GM21717 (cell line): ENCODE measurements around the gene GTF2H3.

Experiments
- ATAC-seq: cut with Tn5 transposase; IDR thresholded peaks from one replicate; pipeline ENCODE4 v1.9.1; 2021; ENCODE audit warnings: mild to moderate bottlenecking, moderate library complexity; ENCODE audit not compliant: unreplicated experiment

The GTF2H3 gene

DNA sequence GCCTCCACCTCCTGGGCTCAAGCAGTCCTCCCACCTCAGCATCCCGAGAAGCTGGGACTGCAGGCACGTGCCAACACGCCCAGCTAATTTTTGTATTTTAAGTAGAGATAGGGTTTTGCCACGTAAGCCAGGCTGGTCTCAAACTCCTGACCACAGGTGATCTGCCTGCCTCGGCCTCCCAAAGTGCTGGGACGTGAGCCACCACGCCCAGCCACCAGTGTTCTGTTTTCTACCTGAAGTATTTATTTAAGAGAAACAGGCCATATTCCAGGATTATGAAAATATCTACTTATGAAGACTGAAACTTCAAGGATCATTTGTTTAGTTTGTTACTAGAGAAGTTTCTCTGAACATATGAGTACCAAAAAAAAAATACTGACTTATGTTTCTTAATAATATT, 10.3 kb downstream of the GTF2H3 start:
- ATAC-seq = no peak

- ATAC-seq = no peak
Observed at GRCh38 chr12:123645380-123645779, 11.8 kb downstream of the GTF2H3 start.

- ATAC-seq = no peak
Observed at GRCh38 chr12:123645878-123646277, 12.2 kb downstream of the GTF2H3 start.

DNA sequence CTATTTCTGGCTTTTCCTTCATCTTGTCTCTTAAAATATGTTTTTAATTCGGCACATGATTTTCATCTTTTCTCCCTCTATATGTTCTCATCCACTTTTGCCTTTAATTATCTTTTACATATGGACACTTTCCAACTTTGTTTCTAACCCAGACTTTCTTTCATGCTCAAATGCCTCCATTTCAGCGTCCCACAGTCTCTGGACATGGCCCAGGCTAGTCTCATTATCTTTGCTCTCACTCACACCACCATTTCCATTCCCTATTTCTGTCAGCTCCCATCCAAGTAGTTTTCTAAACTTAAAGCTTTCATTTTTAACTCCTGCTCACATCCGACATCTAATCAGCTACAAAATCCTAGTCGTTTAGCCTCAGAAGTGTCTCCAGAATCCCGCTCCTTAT, 14.8 kb downstream of the GTF2H3 start:
- no peak for ATAC-seq

DNA sequence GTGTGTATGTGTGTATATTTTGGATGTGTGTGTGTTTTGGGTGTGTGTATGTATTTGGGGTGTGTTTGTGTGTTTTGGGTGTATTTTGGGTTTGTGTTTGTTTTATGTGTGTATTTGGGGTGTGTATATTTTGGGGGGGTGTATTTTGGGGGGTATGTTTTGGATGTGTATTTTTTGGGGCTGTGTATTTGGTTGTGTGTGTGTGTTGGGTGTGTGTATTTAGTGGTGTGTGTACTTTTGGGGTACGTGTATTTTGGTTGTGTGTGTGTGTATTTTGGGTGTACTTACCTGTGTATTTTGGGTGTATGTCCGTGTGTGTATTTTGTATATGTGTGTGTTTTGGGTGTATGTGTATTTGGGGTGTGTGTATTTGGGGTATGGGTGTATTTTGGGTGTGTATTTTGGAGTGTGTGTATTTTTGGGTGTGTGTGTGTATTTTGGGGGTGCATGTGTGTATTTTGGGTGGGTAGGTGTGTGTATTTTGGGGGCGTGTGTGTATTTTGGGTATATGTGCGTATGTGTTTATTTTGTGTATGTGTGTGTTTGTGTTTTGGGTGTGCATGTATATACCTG, 20.6 kb downstream of the GTF2H3 start:
- ATAC-seq = no peak

GRCh38 chr12:123655420-123655819, 21.8 kb downstream of the GTF2H3 start:
- ATAC-seq = peak; percentile 76

- ATAC-seq = no peak
Observed at GRCh38 chr12:123656392-123656791, 22.8 kb downstream of the GTF2H3 start.

DNA sequence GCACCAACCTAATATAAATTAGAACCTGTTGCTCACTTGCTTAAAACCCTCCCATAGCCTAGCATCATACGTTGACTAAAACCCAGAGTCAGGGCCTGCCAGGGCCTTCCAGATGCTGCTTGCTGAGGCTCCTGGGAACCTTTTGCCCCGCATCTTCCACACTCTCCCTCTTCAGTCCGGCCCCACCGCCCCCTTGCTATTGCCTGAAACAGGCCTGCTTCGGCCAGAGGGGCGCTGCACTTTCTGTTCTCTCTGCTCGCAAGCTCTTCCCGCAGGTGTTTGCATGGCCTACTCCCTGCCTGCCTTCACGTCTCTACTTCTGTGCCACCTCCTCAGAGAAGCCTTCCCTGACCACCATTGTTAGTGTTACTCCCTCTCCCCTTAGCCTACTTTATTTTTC, 23.6 kb downstream of the GTF2H3 start:
- ATAC-seq = no peak

GRCh38 chr12:123659996-123660727, 26.5 kb downstream of the GTF2H3 start:
- no peak for ATAC-seq

DNA sequence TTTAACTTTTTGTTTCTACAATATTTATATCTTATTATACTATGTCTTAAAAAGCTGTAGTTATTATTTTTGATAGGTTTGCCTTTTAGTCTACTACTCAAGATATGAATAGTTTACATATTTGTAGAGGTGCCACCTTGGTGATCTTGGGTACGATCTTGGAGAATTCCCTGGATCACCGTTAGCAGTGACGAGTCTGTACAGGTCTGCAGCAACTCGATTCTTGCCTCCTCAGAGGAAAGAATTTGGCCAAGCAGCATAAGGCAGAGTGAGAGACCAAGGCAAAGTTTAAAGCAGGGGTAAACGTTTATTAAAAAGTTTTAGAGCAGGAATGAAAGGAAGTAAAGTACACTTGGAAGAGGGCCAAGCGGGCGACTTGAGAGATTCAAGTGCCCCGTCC, 34.1 kb downstream of the GTF2H3 start:
- ATAC-seq = no peak

GRCh38 chr12:123670882-123671728, 37.5 kb downstream of the GTF2H3 start, which contains the start of gene TCTN2:
TSS of gene TCTN2 (plus strand) at chr12:123671113. CDS start at chr12:123671241, 128 bp downstream.
- ATAC-seq = peak; percentile 93

DNA sequence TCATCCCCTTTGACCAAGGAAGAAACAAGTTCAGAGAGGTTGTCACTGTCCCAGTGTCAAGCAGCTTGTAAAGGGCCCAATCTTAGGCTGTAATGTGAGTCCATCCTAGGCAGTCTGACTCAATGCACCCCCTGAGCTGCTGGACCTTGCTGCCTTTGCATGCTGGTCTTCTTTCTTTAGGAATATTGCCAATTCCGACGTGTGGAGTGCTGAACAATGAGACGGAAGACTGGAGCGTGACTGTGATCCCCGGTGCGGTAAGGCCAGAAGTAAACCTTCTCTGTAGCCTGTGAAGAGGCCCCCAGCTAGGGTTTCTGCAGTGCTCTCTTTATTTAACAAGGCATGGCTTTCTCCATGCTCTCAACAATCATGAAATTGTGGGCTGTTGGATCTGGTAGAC, 38.2 kb downstream of the GTF2H3 start:
- ATAC-seq = no peak

DNA sequence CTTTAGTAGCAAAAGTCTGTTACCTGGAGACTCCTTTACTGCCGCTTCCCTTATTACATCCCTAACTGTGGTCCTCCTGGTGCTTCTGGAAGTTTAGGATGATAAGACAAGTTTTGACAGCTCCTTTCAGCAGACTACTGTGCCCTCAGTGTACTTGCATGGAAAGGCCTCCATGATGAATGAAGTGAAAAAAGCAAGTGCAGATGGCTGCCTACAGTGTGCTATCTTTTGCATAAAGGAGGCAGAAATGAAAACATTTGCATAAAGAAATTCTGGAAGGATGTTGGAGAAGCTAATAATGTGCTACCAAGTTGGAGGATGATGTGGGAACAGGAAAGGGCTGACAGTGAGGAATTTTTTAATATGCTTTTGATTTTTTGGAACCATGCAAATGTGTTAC, 41.8 kb downstream of the GTF2H3 start:
- no peak for ATAC-seq

DNA sequence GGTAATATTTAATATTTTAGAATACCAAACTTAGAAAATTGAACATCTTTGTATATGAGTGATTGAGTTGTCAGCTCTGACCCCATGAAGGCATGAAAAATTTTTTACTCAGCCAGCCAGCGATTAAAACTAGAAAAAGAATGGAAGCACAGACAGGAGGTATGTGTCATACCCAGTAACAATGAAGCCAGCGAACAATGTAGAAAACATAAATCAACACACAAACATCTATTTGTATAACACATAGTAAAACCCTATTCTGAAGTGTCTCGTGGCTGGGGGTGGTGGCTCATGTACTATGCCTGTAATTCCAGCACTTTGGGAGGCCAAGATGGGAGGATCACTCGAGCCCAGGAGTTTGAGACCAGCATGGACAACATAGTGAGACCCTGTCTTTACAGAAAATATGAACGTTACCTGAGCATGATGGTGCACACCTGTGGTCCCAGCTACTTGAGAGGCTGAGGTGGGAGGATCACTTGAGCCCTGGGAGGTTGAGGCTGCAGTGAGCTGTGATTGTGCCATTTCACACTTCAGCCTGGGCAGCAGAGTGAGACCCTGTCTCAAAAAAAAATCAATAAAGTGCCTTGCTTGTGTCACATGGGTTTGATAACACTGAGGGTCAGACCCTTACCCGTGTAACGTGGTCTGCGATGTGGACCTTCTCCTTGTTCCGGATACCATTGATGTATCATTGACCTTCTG, 43.1 kb downstream of the GTF2H3 start:
- no peak for ATAC-seq

- no peak for ATAC-seq
Observed at GRCh38 chr12:123678981-123679380, 45.4 kb downstream of the GTF2H3 start.

GRCh38 chr12:123681605-123682004, 48.0 kb downstream of the GTF2H3 start:
- no peak for ATAC-seq

DNA sequence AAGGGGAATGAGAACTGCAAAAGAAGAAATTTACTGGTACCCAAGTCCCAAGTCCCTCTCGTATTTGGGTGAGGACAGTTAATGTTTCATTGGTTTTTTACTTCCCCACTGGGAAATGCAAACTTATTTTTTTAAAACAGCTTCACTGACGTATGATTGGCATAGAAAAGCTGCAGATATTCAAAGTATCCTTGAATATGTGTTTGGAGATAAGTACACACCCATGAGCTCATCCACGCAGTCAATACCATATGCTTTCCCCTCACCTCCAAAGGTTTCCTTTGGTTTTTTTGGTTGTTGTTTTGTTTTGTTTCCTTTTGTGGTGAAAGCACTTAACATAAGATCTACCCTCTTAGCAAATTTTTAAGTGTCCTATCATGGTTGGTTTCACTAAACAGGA, 50.3 kb downstream of the GTF2H3 start:
- no peak for ATAC-seq

DNA sequence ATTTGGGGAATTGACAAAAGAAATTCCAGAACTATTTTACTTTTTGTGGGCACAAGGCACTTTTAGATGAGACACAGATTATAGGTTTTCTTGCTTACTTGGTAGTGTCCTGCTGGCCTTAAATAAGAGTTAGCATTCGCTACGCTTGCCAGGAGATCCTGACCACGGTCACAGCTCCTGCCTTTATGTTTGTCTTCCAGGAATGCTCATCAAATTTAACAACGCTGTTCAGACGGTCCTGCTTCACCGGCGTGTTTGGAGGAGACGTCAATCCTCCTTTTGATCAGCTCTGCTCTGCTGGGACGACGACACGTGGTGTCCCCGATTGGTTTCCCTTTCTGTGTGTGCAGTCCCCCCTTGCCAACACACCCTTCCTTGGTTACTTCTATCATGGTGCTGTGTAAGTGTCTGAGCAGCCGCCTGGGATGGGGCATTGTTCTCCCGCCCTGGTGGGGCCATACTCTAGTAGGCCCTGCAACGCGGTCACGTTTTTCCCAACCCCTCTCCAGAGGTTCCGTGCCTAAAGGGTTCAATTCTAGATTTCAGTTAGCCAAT, 53.1 kb downstream of the GTF2H3 start:
- no peak for ATAC-seq

DNA sequence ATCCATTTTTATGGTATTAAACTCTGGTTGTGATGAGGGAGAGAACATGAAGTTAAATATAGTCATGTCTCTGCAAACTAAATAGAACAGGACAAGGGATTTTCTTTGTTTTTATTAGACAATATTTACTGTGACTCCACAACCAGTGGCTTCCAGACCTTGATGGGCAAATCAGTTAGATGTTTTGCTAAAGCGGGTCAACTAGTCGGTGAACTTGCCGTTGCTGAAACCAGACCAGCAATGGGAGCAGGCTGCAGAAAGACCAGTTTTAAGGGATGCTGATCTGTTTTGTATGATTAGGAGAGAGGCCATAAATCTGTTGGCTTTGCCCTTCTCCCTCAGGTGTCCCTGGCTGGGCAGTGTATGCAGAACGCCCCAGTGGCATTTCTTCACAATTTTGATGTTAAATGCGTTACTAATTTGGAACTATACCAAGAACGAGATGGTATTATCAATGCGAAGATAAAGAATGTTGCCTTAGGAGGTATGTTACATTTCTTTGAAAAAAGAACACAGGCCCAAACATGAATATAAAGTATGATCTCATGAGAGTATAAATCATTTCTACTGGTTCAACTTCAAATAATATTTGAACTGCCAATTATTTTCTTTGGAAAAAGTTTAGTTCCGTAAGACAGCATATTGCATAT, 56.7 kb downstream of the GTF2H3 start:
- ATAC-seq = no peak

DNA sequence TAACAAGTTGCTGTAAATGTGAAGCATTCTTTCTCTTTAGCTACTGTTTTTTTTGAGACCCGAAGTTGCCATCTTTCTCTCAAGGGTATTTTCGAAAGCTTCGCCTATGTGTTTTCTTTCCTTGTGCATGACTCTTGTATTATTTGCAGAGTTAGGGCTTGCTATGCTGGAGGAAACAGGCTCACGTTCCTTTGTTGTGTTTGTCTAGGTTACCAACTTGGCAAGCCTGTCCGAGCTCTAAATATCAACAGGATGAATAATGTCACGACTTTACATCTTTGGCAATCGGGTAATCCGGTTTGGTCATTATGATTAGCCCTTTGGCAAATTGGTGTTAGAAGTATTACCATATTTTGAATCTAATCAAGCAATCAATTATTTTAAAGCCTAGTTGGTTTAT, 62.6 kb downstream of the GTF2H3 start:
- no peak for ATAC-seq
